GM04503 (cell line): ENCODE data around the gene ENSA.
"Not testable (repeated sequence)": the region's sequence is repeated elsewhere in the genome, so short reads cannot be mapped to it uniquely, and the experiment has no call there.

ENCODE experiments used
- DNase-seq: peaks from one replicate; pipeline ENCODE4 v3.0.0-alpha.2; 2012; ENCODE audit warnings: low read depth

Gene ENSA

DNA sequence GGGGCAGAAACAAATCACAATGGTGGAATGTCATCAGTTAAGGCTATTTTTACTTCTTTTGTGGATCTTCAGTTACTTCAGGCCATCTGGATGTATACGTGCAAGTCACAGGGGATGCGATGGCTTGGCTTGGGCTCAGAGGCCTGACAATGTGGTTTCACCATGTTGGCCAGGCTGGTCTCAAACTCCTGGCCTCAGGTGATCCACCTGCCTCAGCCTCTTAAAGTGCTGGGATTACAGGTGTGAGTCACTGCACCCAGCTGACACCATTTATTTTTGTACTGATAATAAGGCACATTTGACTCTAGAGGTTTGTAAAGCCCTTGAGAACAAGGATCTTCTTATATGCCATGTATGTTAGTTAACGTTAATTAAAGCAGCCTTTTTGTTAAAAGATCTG, 48.4 kb downstream of the ENSA start:
- DNase-seq, result not testable (repeated sequence)

DNA sequence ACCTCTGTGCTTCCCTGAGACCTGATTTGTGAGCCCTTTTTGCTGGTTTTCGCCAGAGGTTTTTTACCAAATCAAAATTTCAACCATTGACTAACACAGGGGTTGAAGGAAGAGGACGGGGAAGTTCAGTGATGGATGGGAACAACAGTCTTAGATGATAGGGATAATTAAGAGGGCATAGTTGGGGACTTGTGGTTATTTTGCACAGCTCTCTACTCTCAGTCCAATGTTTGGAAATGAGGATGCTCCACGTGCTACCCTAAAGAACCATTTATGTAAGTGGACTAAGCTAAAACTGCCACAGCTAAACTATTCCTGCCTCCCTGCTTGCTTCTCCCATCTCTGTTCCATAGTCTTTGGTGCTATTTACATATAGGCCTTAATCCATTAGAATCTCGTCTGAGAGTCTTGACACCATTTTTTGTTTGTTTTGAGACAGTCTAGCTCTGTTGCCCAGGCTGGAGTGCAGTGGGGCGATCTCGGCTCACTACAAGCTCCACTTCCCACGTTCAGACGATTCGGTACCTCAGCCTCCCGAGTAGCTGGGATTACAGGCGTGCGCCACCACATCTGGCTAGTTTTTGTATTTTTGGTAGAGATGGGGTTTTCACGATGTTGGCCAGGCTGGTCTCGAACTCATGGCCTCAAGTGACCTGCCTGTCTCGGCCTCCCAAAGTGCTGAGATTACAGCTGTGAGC, 49.3 kb downstream of the ENSA start:
- no peak for DNase-seq

DNA sequence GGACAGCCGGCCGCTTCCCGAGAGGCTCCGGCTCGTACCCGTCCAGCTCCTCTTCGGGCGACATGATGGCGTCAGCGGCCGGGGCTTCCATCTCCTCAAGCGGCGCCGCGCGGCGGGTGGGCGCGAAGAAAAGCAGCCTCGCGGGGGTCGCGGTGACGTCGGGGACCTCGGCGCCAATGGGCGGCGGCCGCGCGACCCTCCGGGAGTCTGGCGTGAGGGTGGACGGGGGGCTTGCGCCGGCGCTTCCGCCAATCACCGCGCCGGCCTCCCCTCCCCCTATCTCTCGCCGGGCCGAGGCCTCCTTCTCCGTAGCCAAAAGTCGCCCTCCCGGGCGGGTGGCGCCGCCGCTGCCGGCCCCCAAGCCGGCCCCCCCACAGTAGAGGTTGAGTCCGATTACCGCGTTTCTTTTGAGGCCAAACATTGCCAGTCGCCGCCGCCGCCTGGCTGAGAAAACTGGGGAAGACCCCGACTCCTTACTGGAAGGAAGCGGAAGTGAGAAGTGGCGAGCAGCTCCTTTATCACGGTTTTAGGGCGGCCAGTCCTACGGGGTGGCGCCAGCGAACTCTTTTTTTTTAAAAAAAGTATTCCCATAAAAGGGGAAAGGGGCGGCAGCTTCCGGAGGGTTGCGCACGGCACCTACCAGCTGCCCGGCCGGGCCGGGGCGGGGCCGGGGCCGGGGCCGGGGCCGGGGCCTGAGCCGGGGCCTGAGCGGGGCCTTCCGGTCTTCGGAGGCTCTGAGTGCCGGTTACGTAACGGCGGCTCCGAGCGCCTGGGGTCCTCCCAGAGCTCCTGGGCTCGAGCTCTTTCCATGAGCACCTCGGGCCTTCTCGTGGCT, 50.1 kb downstream of the ENSA start, which contains the start of gene MCL1:
MCL1 (minus strand) TSS at position 501 of the 835 bp plus-strand sequence; CDS start at position 421, 80 bp downstream.
- peak; percentile 77 for DNase-seq

DNA sequence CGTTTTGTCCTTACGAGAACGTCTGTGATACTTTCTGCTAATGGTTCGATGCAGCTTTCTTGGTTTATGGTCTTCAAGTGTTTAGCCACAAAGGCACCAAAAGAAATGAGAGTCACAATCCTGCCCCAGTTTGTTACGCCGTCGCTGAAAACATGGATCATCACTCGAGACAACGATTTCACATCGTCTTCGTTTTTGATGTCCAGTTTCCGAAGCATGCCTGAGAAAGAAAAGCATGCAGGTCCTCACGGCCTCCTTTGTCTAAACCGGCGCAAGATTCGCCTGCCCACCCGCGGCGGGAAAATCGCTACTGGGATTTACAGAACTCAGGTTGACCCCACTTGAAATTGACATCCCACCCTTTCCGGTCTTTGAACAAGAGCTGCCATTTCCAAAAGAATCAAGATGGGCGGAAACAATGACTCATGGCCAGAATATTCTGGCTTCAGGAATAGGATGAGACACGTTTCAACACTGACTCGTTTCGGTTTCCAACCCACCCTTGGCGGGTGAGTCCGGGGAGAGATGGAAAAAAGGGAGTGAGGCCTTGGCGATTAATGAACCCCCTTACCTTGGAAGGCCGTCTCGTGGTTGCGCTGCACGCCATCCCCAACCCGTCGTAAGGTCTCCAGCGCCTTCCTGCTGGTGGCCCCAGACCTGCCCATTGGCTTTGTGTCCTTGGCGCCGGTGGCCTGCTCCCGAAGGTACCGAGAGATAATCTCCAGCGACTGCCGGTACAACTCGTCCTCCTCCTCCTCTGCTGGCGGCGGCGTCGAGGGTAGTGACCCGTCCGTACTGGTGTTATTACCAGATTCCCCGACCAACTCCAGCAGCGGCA, 50.9 kb downstream of the ENSA start:
- DNase-seq, result peak; percentile 73

DNA sequence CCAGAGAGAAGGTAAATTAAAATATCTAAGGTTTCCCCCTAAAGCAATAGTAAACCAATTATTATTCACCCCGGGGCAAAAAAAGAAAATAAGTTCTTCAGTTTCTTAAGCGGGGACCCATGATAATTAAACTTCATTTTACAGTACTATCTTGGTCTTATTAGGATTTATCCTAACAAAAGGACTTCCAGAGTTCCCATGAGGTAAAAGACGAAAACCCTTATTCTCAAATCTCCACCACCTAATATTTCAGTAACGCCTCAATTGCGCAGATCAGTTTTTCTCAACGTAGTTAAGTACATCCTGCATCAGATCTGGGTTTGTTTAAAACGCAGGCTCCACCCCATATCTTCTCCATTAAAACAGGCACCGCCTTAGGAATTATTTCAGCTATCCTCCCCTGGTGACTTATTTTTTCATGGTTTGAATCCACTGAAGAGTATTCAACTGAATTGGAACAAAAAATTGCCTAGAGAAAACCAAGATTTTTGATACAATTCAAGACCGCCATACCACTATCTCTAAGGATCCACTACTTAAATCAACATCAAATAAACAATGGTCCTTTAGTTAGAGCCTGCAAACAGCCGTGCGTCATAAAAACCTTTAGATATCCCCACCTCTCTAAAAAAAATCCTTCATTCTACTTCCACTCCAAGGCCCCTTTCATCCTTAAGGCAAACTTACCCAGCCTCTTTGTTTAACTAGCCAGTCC, 51.7 kb downstream of the ENSA start:
- DNase-seq, result no peak

DNA sequence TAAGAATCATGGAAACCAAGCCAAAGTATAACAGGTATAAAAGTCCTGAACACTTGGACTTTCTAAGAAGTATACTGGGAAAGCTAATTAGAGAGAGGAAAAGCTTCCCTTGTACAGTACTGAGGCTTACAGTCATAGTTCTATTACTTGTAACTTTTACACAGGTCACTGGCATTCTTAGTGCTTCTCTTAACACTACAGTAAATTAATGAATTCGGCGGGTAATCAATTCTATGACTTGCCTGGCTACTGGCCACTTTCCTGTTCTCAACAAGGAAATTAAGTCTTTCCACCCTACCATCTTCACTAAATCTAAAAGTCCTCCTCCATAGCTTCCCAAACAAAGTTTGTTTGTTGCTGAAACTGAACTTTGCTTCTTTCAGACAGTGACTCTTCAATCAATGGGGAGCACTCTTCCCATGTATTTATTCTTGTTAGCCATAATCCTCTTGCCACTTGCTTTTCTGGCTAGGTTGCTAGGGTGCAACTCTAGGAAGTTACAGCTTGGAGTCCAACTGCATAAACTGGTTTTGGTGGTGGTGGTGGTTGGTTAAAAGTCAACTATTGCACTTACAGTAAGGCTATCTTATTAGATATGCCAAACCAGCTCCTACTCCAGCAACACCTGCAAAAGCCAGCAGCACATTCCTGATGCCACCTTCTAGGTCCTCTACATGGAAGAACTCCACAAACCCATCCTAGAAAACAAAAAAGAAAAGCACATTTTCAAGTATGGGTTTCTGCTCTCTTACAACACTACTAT, 52.4 kb downstream of the ENSA start:
- no peak for DNase-seq

DNA sequence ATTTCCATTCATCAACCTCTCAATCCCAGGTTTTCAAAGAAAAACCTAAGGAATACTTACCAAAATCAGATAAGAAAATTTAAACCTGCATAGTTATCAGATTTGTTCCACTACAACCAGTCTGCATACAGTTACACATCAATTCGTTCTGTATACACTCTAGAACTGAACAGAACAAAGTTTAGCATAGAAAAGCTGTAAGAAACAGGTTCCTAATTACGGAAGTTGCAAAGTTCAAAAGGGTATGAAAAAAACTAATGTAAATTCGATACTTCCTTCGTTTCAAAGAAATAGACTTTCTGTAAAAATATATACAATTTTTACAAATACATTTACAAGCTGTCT, 53.1 kb downstream of the ENSA start:
- DNase-seq, result no peak

DNA sequence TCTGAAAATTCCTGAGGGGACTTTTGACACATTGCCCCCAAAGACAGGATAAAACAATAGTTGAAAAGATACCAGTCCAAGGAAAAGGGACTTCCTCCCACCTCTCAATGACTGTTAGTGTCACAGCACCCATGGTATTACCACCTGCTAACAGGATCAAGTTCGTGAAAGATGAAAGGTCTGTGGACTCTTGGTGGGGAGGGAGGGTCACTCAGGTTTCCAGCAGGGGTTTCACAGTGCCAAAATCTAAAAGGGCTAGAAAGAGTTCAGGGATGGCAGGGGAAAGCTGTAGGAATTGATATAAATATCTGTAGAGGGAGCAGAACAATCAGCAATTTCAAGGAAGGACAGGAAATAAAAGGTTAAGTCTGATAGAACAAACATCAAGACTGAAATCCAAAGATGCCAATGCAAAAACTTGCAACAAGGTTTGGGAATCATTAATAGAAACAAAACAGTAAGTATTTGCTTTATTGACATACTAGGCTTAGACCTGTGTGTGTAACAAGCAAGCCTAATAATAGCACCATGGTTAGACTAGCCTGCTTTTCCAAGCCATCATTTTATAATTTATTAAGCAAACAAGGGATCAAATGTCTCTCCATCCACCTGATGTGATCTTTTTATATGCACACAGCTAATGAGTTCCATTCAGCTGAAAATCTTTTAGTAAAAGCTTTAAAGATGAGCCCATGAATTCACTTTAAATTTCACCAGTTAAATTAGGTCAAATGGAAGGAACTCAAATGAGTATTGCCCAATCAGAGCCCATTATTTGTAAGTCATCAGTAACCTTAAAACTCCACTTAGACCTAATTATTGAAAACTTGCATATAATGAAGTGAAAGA, 53.7 kb downstream of the ENSA start:
- DNase-seq, result no peak

DNA sequence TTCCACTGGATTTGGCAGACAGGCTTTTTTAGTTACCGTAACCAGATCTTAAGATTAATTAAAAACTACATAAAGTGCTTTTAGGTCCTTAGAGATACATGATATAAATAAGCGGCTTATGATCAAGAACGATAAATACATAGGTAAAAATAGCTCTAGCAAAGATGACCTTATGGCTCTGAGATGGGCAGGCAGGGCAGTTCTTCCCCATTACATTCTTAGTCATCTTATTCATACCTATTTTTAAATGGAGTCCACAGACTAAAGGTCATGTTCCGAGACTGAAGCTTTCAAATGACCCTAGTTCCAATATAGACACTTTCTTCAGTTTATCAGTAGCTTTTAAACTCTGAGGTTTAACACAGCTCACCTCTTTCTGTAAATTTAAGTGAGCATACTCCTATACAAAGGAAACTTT, 54.3 kb downstream of the ENSA start:
- no peak for DNase-seq

DNA sequence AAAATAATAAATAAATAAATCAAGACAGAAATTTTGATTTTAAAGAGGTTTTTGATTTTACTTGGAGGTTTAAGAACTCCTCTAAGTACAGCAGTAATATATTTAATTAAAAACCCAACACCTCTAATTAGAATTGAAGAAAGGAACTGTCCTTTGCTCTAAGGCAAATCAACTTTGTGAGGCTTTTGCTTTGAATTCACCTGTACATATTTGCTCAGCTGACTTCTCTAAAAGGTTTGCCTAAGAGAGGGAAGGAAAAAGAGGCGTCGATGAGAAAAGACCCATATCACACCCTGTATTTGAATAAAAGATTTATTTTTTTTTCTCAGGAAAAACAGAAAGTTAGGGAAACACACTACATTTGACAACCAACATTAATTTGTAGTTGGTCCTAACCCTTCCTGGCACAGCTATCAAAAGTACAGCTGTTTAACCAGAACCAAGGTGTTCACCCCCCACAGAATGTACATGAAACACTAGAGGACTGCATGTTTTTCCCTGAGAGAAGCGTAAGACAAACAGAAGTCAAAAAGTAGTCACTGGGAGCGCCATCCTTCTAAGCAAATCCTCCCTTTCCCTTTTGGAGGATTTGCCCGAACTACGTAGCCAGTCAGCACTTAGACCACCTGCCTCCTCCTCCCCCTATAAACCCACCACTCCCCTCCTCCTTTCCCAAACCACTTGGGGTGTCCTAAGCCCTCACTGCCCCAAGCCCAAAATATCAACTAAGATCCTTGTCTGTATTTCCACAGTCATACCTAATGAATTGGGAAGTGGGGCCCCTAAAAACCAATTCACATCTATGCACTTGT, 54.9 kb downstream of the ENSA start:
- no peak for DNase-seq

DNA sequence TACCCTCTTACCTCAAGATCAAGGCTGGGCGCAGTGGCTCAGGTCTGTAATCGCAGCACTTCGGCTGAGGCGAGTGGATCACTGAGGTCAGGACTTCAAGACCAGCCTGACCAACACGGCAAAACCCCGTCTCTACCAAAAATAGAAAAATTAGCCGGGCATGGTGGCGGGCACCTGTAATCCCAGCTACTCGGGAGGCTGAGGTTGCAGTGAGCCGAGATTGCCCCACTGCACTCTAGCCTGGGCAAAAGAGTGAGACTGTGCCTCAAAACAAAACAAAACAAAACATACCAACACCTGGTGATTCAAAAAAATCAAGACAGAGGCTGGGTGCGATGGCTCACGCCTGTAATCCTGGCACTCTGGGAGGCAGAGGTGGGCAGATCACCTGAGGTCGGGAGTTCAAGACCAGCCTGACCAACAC, 55.8 kb downstream of the ENSA start:
- not testable (repeated sequence) for DNase-seq

DNA sequence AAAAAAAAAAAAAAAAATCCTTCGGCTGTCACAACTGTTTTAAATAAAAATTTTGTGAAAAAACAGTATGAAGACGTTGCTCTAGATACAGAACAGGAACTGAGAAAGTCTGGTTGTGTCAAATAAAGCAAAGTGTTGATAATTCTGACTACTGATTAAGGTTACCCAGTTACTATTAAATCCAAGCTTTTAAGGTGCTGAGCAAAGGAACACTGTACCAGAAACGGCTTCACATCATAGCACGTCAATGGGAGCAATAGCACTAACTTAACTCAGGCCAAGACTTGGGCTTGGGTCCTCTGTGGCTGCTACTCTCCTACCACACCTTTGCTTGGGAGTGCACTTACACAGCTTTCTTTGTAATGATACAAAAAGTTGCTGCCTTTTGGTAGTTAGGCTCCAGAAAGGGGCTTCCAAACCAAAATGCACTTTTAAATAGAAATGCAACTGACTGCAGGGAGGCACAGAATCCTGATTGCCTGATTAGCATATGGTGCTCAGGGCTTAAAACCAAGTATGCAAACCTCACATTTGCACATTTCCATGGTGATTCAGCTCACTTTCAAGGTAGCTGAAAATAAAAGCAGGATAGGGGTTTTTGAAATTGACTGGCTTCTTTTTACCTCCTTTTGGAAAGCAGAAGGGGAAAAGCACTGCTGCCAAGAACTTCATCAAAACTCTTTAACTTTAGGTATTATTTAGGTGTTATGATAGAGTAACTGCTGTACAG, 56.3 kb downstream of the ENSA start:
- no peak for DNase-seq
